ENCODE data around the gene APOOL. TPM values are rescaled to one million over a fixed set of nuclear protein-coding genes. Genes with fewer than 3 reads are reported as not detected.

Gene APOOL
- total RNA-seq, 4 donors from 2014 or later = 14.9 to 22.9 (median 20.5) TPM

DNA sequence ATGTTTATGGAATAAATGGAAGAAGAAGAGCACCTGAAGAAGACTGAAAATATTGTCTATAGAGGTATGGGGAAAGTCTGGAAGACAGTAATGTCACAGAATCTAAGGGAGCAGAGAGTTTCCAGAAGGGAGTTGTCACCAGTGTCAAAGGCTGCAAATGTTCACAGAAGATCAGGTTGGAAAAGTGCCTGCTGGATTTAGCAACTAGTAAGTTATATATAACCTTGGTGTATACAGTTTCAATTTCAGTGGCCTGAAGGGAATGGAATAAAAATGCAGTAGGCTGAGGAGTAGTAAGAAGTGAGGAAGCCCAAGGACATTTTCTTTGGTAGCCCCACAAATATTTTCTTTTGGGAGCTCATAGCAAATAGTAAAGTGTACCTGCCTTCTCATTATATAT is 132.7 kb downstream of the APOOL start:
- no peak for TF ChIP-seq POLR2A (IDR thresholded peaks at IDR 0.05; ENCODE audit: low read depth)
- no peaks in the 10 kb centered on the region for H3K36me3 ChIP-seq
- no peak overlapping the region for H3K4me3 ChIP-seq
- no peaks in the 10 kb centered on the region for H3K4me1 ChIP-seq
- DNase-seq (ENCODE audit: extremely low spot score) = no peak
- H3K9me3 ChIP-seq = peaks cover 0 to 3% (median 0%) of the 10 kb centered on the region in 4 donors
- H3K27ac ChIP-seq (replicated peaks in 1 of 4) = no peak overlapping the region
- no peaks in the 10 kb centered on the region for H3K27me3 ChIP-seq
- intact Hi-C loops (cut with DNase I) = no loop called here

DNA sequence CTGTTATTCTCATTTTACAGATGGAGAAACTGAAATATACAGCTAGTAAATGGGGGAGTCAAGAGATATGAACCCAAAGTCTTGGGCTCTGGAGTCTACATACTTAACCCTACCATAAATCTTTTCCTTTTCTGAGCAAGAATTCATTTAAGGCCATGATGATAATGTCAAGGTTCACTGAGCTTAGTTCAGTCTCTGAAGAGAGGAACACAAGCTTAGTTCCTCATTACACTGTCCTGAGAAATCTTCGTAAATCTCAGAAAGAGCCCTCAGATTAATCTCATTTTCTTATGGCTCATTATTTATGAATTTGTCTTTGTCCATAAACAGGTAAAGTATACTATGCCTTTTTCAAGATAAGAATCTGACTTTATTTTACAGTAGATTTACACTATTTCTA is 135.7 kb downstream of the APOOL start:
- intact Hi-C loops (cut with DNase I) = no loop called here
- no peaks in the 10 kb centered on the region for H3K4me1 ChIP-seq
- no peaks in the 10 kb centered on the region for H3K36me3 ChIP-seq
- DNase-seq (ENCODE audit: extremely low spot score) = no peak
- H3K27me3 ChIP-seq = no peaks in the 10 kb centered on the region
- no peak overlapping the region for H3K4me3 ChIP-seq
- no peaks in the 10 kb centered on the region for H3K9me3 ChIP-seq
- 84% methylated on average over 1 of the region's 1 CpG for WGBS
- no peak overlapping the region for H3K27ac ChIP-seq (replicated peaks in 1 of 4)
- TF ChIP-seq EP300 (IDR thresholded peaks at IDR 0.05) (no peak), CTCF (IDR thresholded peaks at IDR 0.05) (no peak), POLR2AphosphoS5 (IDR thresholded peaks at IDR 0.05) (no peak), POLR2A (IDR thresholded peaks at IDR 0.05; ENCODE audit: low read depth) (no peak)

GRCh38 chrX:85140964-85141363 is 137.3 kb downstream of the APOOL start:
- no peaks in the 10 kb centered on the region for H3K36me3 ChIP-seq
- TF ChIP-seq CTCF (IDR thresholded peaks at IDR 0.05) (no peak), POLR2AphosphoS5 (IDR thresholded peaks at IDR 0.05) (no peak), EP300 (IDR thresholded peaks at IDR 0.05) (no peak), POLR2A (IDR thresholded peaks at IDR 0.05; ENCODE audit: low read depth) (no peak)
- H3K4me1 ChIP-seq = no peaks in the 10 kb centered on the region
- H3K27me3 ChIP-seq = no peaks in the 10 kb centered on the region
- no peak overlapping the region for H3K27ac ChIP-seq (replicated peaks in 1 of 4)
- 79% methylated on average over 1 of the region's 1 CpG for WGBS
- intact Hi-C loops (cut with DNase I) = no loop called here
- DNase-seq (ENCODE audit: extremely low spot score) = no peak
- no peak overlapping the region for H3K4me3 ChIP-seq
- H3K9me3 ChIP-seq = no peaks in the 10 kb centered on the region

Other genes starting within 250 kb of the APOOL start
- gene SATL1, start 239.9 kb downstream of the APOOL start, total RNA-seq = not detected
- gene ZNF711, start 240.1 kb downstream of the APOOL start, total RNA-seq = under 1 TPM; 0.50 to 0.86 (median 0.80) TPM

Measured in esophagus muscularis mucosa (tissue), 4 donors.